IMR-90 (cell line): ENCODE data around the gene USP10. TPM values are rescaled to one million over a fixed set of nuclear protein-coding genes. Genes with fewer than 3 reads are reported as not detected.

ENCODE experiments used
- ATAC-seq: fragments of 200-7000 bp; cut with Tn5 transposase; 2 replicates; pipeline ENCODE4 v1.9.1; 2020; ENCODE audit warnings: low read depth, mild to moderate bottlenecking, moderate library complexity
- BruUV-seq: library from RNA; stranded (reverse); fragments of 400-500 nt; replicated peaks from 2 replicates; lab custom pipeline; 2021; lab: Mats Ljungman, UMichigan
- CTCF ChIA-PET: fragments of 300-600 bp; formaldehyde crosslinking; extraction: SDS; loops from one replicate; lab custom pipeline; 2021; ENCODE audit warnings: antibody characterized with exemption; lab: Yijun Ruan, JAX
- POLR2A ChIA-PET: fragments of 300-600 bp; sonication (Branson Sonifier 250); formaldehyde crosslinking; loops from one replicate; lab custom pipeline; 2022; ENCODE audit warnings: antibody characterized with exemption; ENCODE audit not compliant: unreplicated experiment; lab: Charles Lee
- DNase-seq: peaks from one replicate; pipeline ENCODE4 v3.0.0; 2013
- H2AFZ ChIP-seq: replicated peaks from 2 replicates; pipeline ENCODE3; 2013; ENCODE audit warnings: low read length, mild to moderate bottlenecking; ENCODE audit not compliant: poor library complexity
- H2AK5ac ChIP-seq: 2 replicates; pipeline ENCODE4 v1.6.1; 2013; ENCODE audit warnings: low read depth, low read length, inconsistent platforms
- H2AK9ac ChIP-seq: replicated peaks from 2 replicates; pipeline ENCODE3; 2013; ENCODE audit warnings: mild to moderate bottlenecking, low read depth, low read length, moderate library complexity; ENCODE audit not compliant: poor library complexity
- H2BK120ac ChIP-seq: 2 replicates; pipeline ENCODE4 v1.6.1; 2013; ENCODE audit warnings: low read depth, low read length, inconsistent platforms
- H2BK15ac ChIP-seq: 3 replicates; pipeline ENCODE4 v1.6.1; 2013; ENCODE audit warnings: low read depth, low read length, inconsistent platforms
- H2BK20ac ChIP-seq: 2 replicates; pipeline ENCODE4 v1.6.1; 2013; ENCODE audit warnings: low read depth, mild to moderate bottlenecking, inconsistent platforms, low read length, moderate library complexity
- H2BK5ac ChIP-seq: 2 replicates; pipeline ENCODE4 v1.6.1; 2013; ENCODE audit warnings: mild to moderate bottlenecking, low read depth, low read length, inconsistent platforms; ENCODE audit not compliant: poor library complexity, severe bottlenecking
- H3K14ac ChIP-seq: replicated peaks from 2 replicates; pipeline ENCODE4 v1.6.1; 2013; ENCODE audit warnings: low read depth, low read length, inconsistent platforms
- H3K18ac ChIP-seq: 2 replicates; pipeline ENCODE4 v1.6.1; 2013; ENCODE audit warnings: low read depth, low read length, control low read depth
- H3K23ac ChIP-seq: 2 replicates; pipeline ENCODE4 v1.6.1; 2013; ENCODE audit warnings: low read depth, low read length, inconsistent platforms
- H3K27ac ChIP-seq: 2 replicates; pipeline ENCODE4 v1.5.1; 2013; ENCODE audit warnings: mild to moderate bottlenecking, control low read depth, low read length; ENCODE audit not compliant: insufficient read depth
- H3K27me3 ChIP-seq: 2 replicates; pipeline ENCODE4 v1.6.1; 2013; ENCODE audit warnings: low read length; ENCODE audit not compliant: control insufficient read depth, insufficient read depth
- H3K36me3 ChIP-seq: 2 replicates; pipeline ENCODE4 v1.6.1; 2013; ENCODE audit warnings: low read length, mixed read lengths; ENCODE audit not compliant: control insufficient read depth, insufficient read depth
- H3K4ac ChIP-seq: 2 replicates; pipeline ENCODE4 v1.6.1; 2013; ENCODE audit warnings: low read depth, low read length, inconsistent platforms
- H3K4me1 ChIP-seq: 2 replicates; pipeline ENCODE4 v1.6.1; 2013; ENCODE audit warnings: low read length, mixed read lengths; ENCODE audit not compliant: control insufficient read depth, insufficient read depth
- H3K4me2 ChIP-seq: 2 replicates; pipeline ENCODE4 v1.6.1; 2013; ENCODE audit warnings: low read depth, mild to moderate bottlenecking, control low read depth, low read length, moderate library complexity
- H3K4me3 ChIP-seq: 2 replicates; pipeline ENCODE4 v1.5.1; 2013; ENCODE audit warnings: low read depth, mild to moderate bottlenecking, control low read depth, low read length, moderate library complexity; ENCODE audit not compliant: insufficient read depth
- H3K56ac ChIP-seq: 2 replicates; pipeline ENCODE4 v1.6.1; 2013; ENCODE audit warnings: low read length, inconsistent platforms; ENCODE audit not compliant: insufficient read depth; ENCODE audit errors: extremely low read depth
- H3K79me1 ChIP-seq, 2 experiments: 2 replicates each; pipeline ENCODE4 v1.6.1; 2013; ENCODE audit warnings: low read length in 2 of 2, inconsistent platforms in 1 of 2, low read depth in 1 of 2
- H3K9ac ChIP-seq: 2 replicates; pipeline ENCODE4 v1.6.1; 2013; ENCODE audit warnings: low read depth, low read length, control low read depth
- H3K9me1 ChIP-seq: 2 replicates; pipeline ENCODE4 v1.6.1; 2013; ENCODE audit warnings: low read length, inconsistent platforms; ENCODE audit not compliant: insufficient read depth
- H3K9me3 ChIP-seq: 2 replicates; pipeline ENCODE4 v1.6.1; 2013; ENCODE audit warnings: low read length; ENCODE audit not compliant: control insufficient read depth, insufficient read depth
- H4K20me1 ChIP-seq: 2 replicates; pipeline ENCODE4 v1.6.1; 2013; ENCODE audit warnings: low read length, inconsistent platforms; ENCODE audit not compliant: insufficient read depth
- H4K5ac ChIP-seq: 2 replicates; pipeline ENCODE4 v1.6.1; 2013; ENCODE audit warnings: mild to moderate bottlenecking, low read depth, low read length, control low read depth
- H4K8ac ChIP-seq, 2 experiments: 2 replicates each; pipeline ENCODE4 v1.6.1; 2013; ENCODE audit warnings: low read depth in 2 of 2, low read length in 2 of 2, control low read depth in 1 of 2, inconsistent platforms in 1 of 2
- H4K91ac ChIP-seq: 2 replicates; pipeline ENCODE4 v1.6.1; 2013; ENCODE audit warnings: low read depth, low read length, inconsistent platforms; ENCODE audit not compliant: insufficient read depth
- BHLHE40 ChIP-seq: fragments of 150-350 bp; IDR thresholded peaks from 2 replicates; pipeline ENCODE4 v1.6.1; 2016; ENCODE audit warnings: mild to moderate bottlenecking, low read depth, low read length
- CEBPB ChIP-seq: IDR thresholded peaks from 2 replicates; pipeline ENCODE4 v1.6.1; 2012; ENCODE audit warnings: low read depth, low read length, improper control_type of control experiment
- CHD1 ChIP-seq: IDR thresholded peaks from 2 replicates; pipeline ENCODE4 v1.6.1; 2012; ENCODE audit warnings: low read depth, low read length, improper control_type of control experiment
- CTCF ChIP-seq: conservative IDR thresholded peaks from 2 replicates; pipeline ENCODE4 v1.5.1; 2012; ENCODE audit warnings: mild to moderate bottlenecking, low read depth, low read length, improper control_type of control experiment
- MAFK ChIP-seq: IDR thresholded peaks from 2 replicates; pipeline ENCODE4 v1.6.1; 2012; ENCODE audit warnings: low read depth, low read length, improper control_type of control experiment
- MAZ ChIP-seq: IDR thresholded peaks from 2 replicates; pipeline ENCODE4 v1.6.1; 2012; ENCODE audit warnings: low read depth, mild to moderate bottlenecking, low read length, improper control_type of control experiment, moderate library complexity, borderline replicate concordance
- MXI1 ChIP-seq: IDR thresholded peaks from 2 replicates; pipeline ENCODE4 v1.6.1; 2012; ENCODE audit warnings: low read depth, mild to moderate bottlenecking, low read length, moderate library complexity, borderline replicate concordance
- NFE2L2 ChIP-seq: fragments of 150-350 bp; IDR thresholded peaks from 2 replicates; pipeline ENCODE4 v1.6.1; 2016; ENCODE audit warnings: low read depth, mild to moderate bottlenecking, low read length
- POLR2A ChIP-seq: IDR thresholded peaks from 2 replicates; pipeline ENCODE4 v1.6.1; 2012; ENCODE audit warnings: mild to moderate bottlenecking, low read depth, low read length
- RAD21 ChIP-seq: IDR thresholded peaks from 2 replicates; pipeline ENCODE4 v1.6.1; 2012; ENCODE audit warnings: low read length, improper control_type of control experiment
- RCOR1 ChIP-seq: IDR thresholded peaks from 2 replicates; pipeline ENCODE4 v1.6.1; 2012; ENCODE audit warnings: mild to moderate bottlenecking, low read length, improper control_type of control experiment; ENCODE audit not compliant: insufficient replicate concordance
- RFX5 ChIP-seq: IDR thresholded peaks from 2 replicates; pipeline ENCODE4 v1.8.0; 2012; ENCODE audit warnings: low read depth, mild to moderate bottlenecking, low read length, moderate library complexity
- SMC3 ChIP-seq: fragments of 150-350 bp; IDR thresholded peaks from 2 replicates; pipeline ENCODE4 v1.6.1; 2016; ENCODE audit warnings: low read depth, mild to moderate bottlenecking, antibody characterized with exemption, low read length, moderate library complexity
- WGBS, 2 experiments: methylation state at CpG; one replicate each; pipeline versions ENCODE4 v1.1.5 to v1.1.7; 2013; ENCODE audit warnings: missing lambda C conversion rate in 2 of 2; ENCODE audit not compliant: insufficient read length in 1 of 2; ENCODE audit errors: extremely low coverage in 2 of 2; 5-methylcytosine and 5-hydroxymethylcytosine counted together
- dilution Hi-C: fragments of 300-500 bp; cut with HindIII; formaldehyde crosslinking; loops from one replicate; pipeline ENCODE4 v1.14.3; 2018; ENCODE audit warnings: low sequenced_read_pairs; ENCODE audit not compliant: unreplicated experiment
- in situ Hi-C: fragments of 300-500 bp; cut with MboI; formaldehyde crosslinking; loops from 3 replicates; pipeline ENCODE4 v1.14.3; 2019; ENCODE audit warnings: low sequenced_read_pairs, inconsistent platforms, mixed read lengths
- intact Hi-C: fragments of 100-400 bp; cut with micrococcal nuclease; formaldehyde crosslinking; loops from 2 replicates; pipeline ENCODE4 v1.10.0; 2022
- polyA plus RNA-seq, 3 experiments: library from polyadenylated mRNA; depleted of rRNA; stranded (reverse); fragments of >200 nt; gene quantifications; 2 replicates each; pipeline ENCODE4 v1.2.3, GENCODE V29; 2012; ENCODE audit warnings: low replicate concordance in 1 of 3
- total RNA-seq: library from RNA; depleted of rRNA; stranded (reverse); fragments of >200 nt; gene quantifications from 2 replicates; pipeline ENCODE4 v1.2.3, GENCODE V29; 2012
- TF ChIP-seq, protein P1 (sequence below): fragments of 150-350 bp; IDR thresholded peaks from 2 replicates; pipeline ENCODE4 v1.6.1; 2016; ENCODE audit warnings: low read depth, mild to moderate bottlenecking, low read length, moderate library complexity, borderline replicate concordance
- TF ChIP-seq, protein P2 (sequence below): fragments of 150-350 bp; IDR thresholded peaks from 2 replicates; pipeline ENCODE4 v1.6.1; 2017; ENCODE audit warnings: mild to moderate bottlenecking, antibody characterized with exemption, low read length, low read depth

Gene USP10
- total and polyA plus RNA-seq, 2 of the 4 experiments (the other 2 are of a cell fraction): 54.3 to 79.0 TPM

- H3K18ac ChIP-seq: no peak overlapping the region
- peaks cover 62% of the 10 kb centered on the region for H3K36me3 ChIP-seq
Observed at GRCh38 chr16:84656649-84657048, 43.2 kb upstream of the USP10 start.

More at GRCh38 chr16:84656649-84657048, 43.2 kb upstream of the USP10 start:
- Histone ChIP-seq H2AK5ac (no peak overlapping the region), H3K9ac (no peak overlapping the region), H3K4me3 (no peak overlapping the region), H3K4me1 (no peaks in the 10 kb centered on the region), H2BK20ac (no peak overlapping the region), H2BK120ac (no peak overlapping the region), H3K27me3 (no peaks in the 10 kb centered on the region), H4K91ac (no peak overlapping the region), H3K27ac (no peak overlapping the region), H4K20me1 (peaks cover 28% of the 10 kb centered on the region), H3K4me2 (no peak overlapping the region), H3K4ac (no peak overlapping the region), H4K5ac (no peak overlapping the region), H4K8ac (no peak overlapping the region), H2AFZ (no peak overlapping the region), H2BK15ac (no peak overlapping the region), H3K56ac (no peak overlapping the region), H3K9me3 (no peaks in the 10 kb centered on the region), H3K9me1 (peaks cover 17% of the 10 kb centered on the region), H3K79me1 (peaks cover 40 to 80% of the 10 kb centered on the region in 2 experiments), H3K23ac (no peak overlapping the region), H2BK5ac (no peak overlapping the region), H2AK9ac (no peak overlapping the region), H3K14ac (no peak overlapping the region)
- in situ Hi-C loops: no loop called here
- TF ChIP-seq MXI1 (no peak), CEBPB (no peak), MAZ (no peak), NFE2L2 (no peak), RAD21 (no peak), RCOR1 (no peak), POLR2A (no peak), RFX5 (no peak), CHD1 (no peak), SMC3 (no peak), BHLHE40 (no peak), CTCF (no peak), MAFK (no peak)
- TF ChIP-seq, protein P1, sequence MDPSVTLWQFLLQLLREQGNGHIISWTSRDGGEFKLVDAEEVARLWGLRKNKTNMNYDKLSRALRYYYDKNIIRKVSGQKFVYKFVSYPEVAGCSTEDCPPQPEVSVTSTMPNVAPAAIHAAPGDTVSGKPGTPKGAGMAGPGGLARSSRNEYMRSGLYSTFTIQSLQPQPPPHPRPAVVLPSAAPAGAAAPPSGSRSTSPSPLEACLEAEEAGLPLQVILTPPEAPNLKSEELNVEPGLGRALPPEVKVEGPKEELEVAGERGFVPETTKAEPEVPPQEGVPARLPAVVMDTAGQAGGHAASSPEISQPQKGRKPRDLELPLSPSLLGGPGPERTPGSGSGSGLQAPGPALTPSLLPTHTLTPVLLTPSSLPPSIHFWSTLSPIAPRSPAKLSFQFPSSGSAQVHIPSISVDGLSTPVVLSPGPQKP: no peak
- TF ChIP-seq, protein P2, sequence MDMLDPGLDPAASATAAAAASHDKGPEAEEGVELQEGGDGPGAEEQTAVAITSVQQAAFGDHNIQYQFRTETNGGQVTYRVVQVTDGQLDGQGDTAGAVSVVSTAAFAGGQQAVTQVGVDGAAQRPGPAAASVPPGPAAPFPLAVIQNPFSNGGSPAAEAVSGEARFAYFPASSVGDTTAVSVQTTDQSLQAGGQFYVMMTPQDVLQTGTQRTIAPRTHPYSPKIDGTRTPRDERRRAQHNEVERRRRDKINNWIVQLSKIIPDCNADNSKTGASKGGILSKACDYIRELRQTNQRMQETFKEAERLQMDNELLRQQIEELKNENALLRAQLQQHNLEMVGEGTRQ: no peak
- no peak for DNase-seq
- CTCF ChIA-PET: no interaction called here
- WGBS, 2 experiments: 90% methylated on average over 19 of the region's 22 CpGs; no CpG with 5 or more reads in 1 of the 2 experiments
- BruUV-seq: no TSS peak
- no peak for ATAC-seq
- dilution Hi-C loops: no loop called here
- POLR2A ChIA-PET: no interaction called here
- intact Hi-C loops: no loop called here
